H7 (cell line): ENCODE measurements around the gene P2RY13. TPM values are rescaled to one million over a fixed set of nuclear protein-coding genes. Genes with fewer than 3 reads are reported as not detected.

ENCODE experiments used
- DNase-seq: peaks from one replicate; pipeline ENCODE4 v3.0.0; 2012
- H3K27me3 ChIP-seq: 2 replicates; pipeline ENCODE4 v1.6.0; 2011; ENCODE audit warnings: mild to moderate bottlenecking, low read length; ENCODE audit not compliant: control insufficient read depth, insufficient read depth
- H3K36me3 ChIP-seq: replicated peaks from 2 replicates; pipeline ENCODE4 v1.5.1; 2011; ENCODE audit warnings: low read length; ENCODE audit not compliant: control insufficient read depth, insufficient read depth
- H3K4me3 ChIP-seq: 2 replicates; pipeline ENCODE4 v1.5.1; 2011; ENCODE audit warnings: low read depth, mild to moderate bottlenecking, control low read depth, low read length, moderate library complexity; ENCODE audit not compliant: insufficient read depth
- total RNA-seq: library from RNA; depleted of rRNA; stranded (reverse); fragments of >200 nt; shearing (Covaris generic); gene quantifications from 2 replicates; pipeline ENCODE4 v1.2.3, GENCODE V29; 2014

The P2RY13 gene
- total RNA-seq, 1 experiment from 2014 or later = not detected

DNA sequence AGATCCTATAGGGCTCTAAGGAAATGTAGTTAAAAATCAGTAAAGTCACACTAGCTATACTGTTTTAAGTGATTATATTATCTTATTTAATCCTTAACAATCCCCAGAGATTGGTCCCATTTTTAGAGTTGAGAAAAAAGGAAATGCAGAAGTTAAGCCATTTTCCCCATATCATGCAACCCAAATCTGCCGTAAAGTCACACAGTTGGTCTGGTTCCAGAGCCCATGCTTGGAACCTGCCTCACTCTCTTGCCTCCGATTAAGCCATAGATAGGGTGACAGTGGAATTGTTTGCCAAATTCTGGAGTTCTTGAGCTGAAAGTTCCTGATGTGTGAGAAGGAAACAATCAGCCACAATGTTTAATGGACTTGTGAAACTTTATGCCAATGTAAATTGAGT, 2.3 kb upstream of the P2RY13 start:
- no peak overlapping the region for H3K4me3 ChIP-seq
- DNase-seq = no peak

GRCh38 chr3:151330899-151331298, 1.6 kb upstream of the P2RY13 start:
- no peak overlapping the region for H3K4me3 ChIP-seq
- H3K36me3 ChIP-seq = no peaks in the 10 kb centered on the region
- no peaks in the 10 kb centered on the region for H3K27me3 ChIP-seq
- no peak for DNase-seq

More for the DNA sequence above, 2.3 kb upstream of the P2RY13 start:
- Histone ChIP-seq H3K36me3 (no peaks in the 10 kb centered on the region), H3K27me3 (no peaks in the 10 kb centered on the region)

- Histone ChIP-seq H3K4me3 (no peak overlapping the region), H3K27me3 (no peaks in the 10 kb centered on the region), H3K36me3 (no peaks in the 10 kb centered on the region)
- no peak for DNase-seq
Measured at GRCh38 chr3:151330379-151330778, 1.0 kb upstream of the P2RY13 start.

- Histone ChIP-seq H3K4me3 (no peak overlapping the region), H3K36me3 (no peaks in the 10 kb centered on the region)
Measured at GRCh38 chr3:151328298-151328995, 902 bp downstream of the P2RY13 start.

DNA sequence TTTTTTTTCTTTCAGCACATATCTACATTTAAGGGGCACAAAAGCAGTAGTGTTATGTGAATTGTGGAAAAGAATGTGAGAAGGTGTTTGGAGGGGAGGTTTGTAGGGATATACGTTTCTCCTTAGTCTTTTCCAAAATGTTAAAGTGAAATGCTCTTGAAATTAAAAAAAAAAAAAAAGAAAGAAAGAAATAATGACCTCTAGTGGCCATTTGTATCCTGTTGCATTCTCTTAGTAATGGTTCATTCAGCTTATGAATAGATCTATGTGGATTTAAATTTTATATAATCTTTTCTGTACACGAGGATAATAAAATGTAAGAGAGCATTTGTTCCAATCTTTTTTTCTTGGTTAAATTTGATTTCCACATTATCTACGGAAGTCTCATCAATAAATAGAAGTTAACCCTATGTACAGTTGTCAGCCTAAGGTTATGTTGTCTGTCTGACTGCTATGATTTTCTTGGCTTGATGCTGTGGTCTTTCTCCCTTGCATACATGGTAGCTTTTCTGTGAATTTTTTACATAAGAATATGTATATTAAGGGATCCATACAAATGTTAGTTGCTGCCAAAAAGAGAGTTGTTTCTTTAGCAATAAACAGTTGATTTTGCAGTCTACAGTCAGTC, 1.7 kb downstream of the P2RY13 start:
- Histone ChIP-seq H3K36me3 (no peaks in the 10 kb centered on the region), H3K27me3 (no peaks in the 10 kb centered on the region), H3K4me3 (no peak overlapping the region)
- no peak for DNase-seq

More at GRCh38 chr3:151328298-151328995, 902 bp downstream of the P2RY13 start:
- H3K27me3 ChIP-seq = no peaks in the 10 kb centered on the region
- no peak for DNase-seq

DNA sequence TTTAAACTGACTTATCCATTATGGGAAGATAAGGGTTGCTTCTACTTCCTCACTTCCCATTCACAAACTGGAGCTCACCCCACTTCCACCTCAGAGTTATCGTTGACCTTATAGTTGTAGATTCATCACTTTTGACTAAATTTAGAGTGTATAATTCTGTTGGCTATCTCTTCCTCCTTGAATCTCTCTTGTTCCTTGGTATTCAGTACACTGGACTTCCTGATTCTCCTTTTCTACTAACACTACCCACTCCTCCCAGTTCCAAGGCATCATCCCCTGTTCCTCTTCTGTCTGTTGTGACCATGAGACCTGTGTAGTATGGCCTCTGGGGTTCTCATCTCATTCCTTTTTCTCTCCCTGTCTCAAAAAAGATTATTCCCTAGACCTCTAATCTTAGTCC, 6.8 kb downstream of the P2RY13 start:
- DNase-seq = no peak
- no peaks in the 10 kb centered on the region for H3K27me3 ChIP-seq
- H3K36me3 ChIP-seq = no peaks in the 10 kb centered on the region
- H3K4me3 ChIP-seq = no peak overlapping the region

- Histone ChIP-seq H3K36me3 (no peaks in the 10 kb centered on the region), H3K4me3 (no peak overlapping the region), H3K27me3 (no peaks in the 10 kb centered on the region)
- DNase-seq = no peak
Measured at GRCh38 chr3:151321526-151321925, 7.8 kb downstream of the P2RY13 start.

DNA sequence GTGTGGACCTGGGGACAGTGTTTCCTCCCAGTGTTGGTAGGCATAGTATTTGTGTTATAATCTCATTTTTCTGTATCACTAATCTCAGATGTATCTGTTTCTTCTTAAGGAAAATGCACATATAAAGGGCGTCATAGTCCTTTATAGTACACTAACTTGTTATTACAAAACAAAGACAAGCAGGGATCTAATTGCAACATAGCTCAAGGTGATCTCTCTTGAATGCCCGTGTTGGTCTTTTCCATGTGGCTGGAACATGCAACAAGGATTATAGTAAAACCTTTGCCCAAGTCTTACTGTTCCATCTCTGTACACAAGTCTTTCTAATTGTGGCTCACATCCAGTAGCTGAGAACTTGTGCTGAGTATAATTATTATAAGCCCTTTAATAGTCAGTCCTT, 9.2 kb downstream of the P2RY13 start:
- Histone ChIP-seq H3K4me3 (no peak overlapping the region), H3K27me3 (no peaks in the 10 kb centered on the region)
- no peak for DNase-seq

DNA sequence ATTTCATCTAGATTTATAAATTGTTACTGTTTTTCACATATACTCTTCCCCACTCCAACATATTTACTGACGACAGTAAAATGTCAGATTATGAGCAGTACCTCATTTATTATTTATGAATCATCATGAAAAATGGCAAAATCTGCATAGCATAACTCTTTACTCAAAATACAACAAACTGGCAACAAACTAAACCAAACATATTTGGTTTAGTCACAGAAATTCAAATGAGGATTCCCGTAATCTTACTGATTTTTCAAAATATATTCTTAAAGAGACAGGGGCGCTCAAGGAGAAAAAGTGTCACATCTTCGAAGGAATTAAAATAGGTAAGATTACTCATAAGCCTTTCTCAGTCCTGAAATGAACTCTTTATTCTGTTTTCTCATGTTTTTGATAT, 9.7 kb downstream of the P2RY13 start:
- no peak for DNase-seq
- no peaks in the 10 kb centered on the region for H3K27me3 ChIP-seq
- no peaks in the 10 kb centered on the region for H3K36me3 ChIP-seq
- H3K4me3 ChIP-seq = no peak overlapping the region

More for the DNA sequence above, 9.2 kb downstream of the P2RY13 start:
- no peaks in the 10 kb centered on the region for H3K36me3 ChIP-seq

DNA sequence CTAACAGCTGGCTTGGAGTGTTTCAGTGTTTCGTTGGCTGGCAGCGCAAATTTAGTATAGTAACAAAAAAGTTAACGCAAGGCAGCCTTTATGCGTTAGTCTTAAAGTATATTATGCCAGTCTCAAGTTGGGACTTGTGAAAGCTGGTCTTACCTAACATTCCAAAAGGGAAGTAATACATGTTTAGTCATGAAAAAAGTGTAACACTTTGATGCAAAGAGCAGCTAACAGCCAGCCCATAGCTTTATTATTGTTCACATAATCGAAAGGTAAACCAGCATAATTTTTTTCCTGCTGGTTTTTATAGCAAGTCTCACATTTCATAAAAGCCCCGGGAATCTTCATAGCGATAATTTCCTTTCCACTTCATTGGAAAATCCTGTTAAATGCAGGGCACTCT, 10.4 kb downstream of the P2RY13 start:
- no peaks in the 10 kb centered on the region for H3K27me3 ChIP-seq
- H3K4me3 ChIP-seq = no peak overlapping the region

DNA sequence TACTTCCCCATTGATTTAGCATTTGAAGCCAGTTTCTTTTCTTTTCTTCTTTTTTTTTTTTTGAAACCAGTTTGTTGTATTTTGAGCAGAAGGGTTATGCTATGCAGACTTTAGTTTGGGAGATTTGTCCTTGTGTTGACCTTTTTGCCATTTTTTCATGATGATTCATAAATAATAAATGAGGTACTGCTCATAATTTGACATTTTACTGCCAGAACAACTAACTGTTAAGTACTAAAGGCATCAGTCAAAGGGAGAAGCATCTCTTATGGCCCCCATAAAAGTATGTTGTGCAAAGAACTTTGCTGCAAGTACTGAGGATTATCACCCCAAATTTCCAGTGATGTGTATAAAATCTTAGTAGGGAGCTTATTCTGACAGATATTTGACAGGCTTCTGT, 11.0 kb downstream of the P2RY13 start:
- no peaks in the 10 kb centered on the region for H3K27me3 ChIP-seq
- no peak for DNase-seq
- no peak overlapping the region for H3K4me3 ChIP-seq
- H3K36me3 ChIP-seq = no peaks in the 10 kb centered on the region

More for the DNA sequence above, 10.4 kb downstream of the P2RY13 start:
- no peaks in the 10 kb centered on the region for H3K36me3 ChIP-seq
- DNase-seq = no peak

DNA sequence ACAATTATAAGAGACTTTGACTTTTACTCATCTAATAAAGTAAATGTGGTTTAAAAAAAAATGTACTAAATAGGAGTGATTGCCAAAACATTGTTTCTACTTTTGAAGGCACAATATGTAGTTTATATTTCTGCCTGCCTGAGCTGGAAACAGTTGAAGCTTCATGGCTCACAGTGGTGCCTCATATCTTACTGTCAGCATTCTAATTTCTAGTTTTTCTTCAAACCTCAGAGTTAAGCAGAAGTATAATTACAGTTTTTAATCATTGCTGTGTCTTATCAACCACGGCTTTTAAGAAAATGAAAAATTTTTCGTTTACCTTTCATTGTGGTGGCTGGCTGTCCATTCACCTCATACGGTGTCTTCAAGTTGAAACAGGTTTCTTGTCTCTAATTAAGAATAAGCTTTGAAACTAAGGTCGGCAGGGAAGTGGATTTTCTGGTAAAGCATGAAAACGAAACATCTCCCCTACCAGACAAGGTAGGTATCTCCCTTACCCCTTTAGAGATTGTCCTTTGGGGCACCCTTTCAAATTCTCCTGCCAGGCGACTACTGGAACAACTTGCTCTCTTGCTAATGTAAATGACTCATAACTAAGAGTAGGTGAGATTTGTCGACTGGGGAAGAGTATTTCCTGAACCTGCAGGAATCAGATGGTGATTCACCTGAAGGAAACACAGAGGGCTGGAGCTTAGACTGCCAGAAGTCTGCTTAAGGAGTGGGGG, 12.9 kb downstream of the P2RY13 start, which contains the start of gene GPR87:
TSS of gene GPR87 (minus strand) at position 554 of the 725 bp plus-strand sequence. CDS start 16,720 bp downstream, outside the sequence.
- no peaks in the 10 kb centered on the region for H3K36me3 ChIP-seq
- no peak for DNase-seq
- H3K27me3 ChIP-seq = no peaks in the 10 kb centered on the region
- no peak within 1 kb of the TSS for H3K4me3 ChIP-seq

GRCh38 chr3:151315846-151316245, 13.5 kb downstream of the P2RY13 start:
- Histone ChIP-seq H3K36me3 (no peaks in the 10 kb centered on the region), H3K4me3 (no peak overlapping the region), H3K27me3 (no peaks in the 10 kb centered on the region)
- DNase-seq = no peak

- no peaks in the 10 kb centered on the region for H3K27me3 ChIP-seq
- DNase-seq = no peak
- no peaks in the 10 kb centered on the region for H3K36me3 ChIP-seq
- H3K4me3 ChIP-seq = no peak overlapping the region
Measured at GRCh38 chr3:151315136-151315535, 14.2 kb downstream of the P2RY13 start.

DNA sequence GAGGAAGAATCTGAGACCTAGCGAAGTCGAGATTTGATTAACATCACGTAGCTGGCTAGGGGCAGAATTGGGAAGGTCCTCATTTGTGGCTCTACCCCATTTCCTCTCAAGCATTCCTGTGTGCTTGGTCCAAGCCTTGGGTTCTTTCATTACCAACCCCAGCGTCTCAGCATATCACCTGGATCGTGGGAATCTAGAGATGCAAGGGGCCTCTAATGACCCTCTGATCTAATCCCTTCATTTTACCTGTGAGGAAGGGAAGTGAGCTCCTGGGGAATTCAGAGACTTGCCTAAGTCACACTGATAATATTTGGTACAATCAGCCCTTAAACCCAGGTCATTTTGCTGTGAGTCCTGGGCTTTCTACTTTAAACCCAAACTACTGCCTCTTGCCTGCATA, 14.8 kb downstream of the P2RY13 start:
- Histone ChIP-seq H3K27me3 (no peaks in the 10 kb centered on the region), H3K36me3 (no peaks in the 10 kb centered on the region), H3K4me3 (no peak overlapping the region)
- no peak for DNase-seq
